Measurements from ENCODE around the gene ZNF213.

Gene ZNF213

GRCh38 chr16:3143598-3144320 lies 8.9 kb downstream of the ZNF213 start:
- H4K8ac ChIP-seq (ENCODE audit: low read depth, low read length), result no peak overlapping the region
- no peak overlapping the region for H3K4me2 ChIP-seq (ENCODE audit: low read length)
- no peaks in the 10 kb centered on the region for H3K4me1 ChIP-seq (ENCODE audit: control insufficient read depth, low read depth, low read length)
- H3K4me3 ChIP-seq (ENCODE audit: low read length), result no peak overlapping the region
- no peak overlapping the region for H4K5ac ChIP-seq (ENCODE audit: low read length)
- H2BK5ac ChIP-seq (ENCODE audit: low read length), result no peak overlapping the region
- no peak overlapping the region for H2AK5ac ChIP-seq (ENCODE audit: low read length)
- no CpG with 5 or more reads among the region's 23 CpGs for WGBS (ENCODE audit: extremely low coverage, insufficient coverage, low lambda C conversion rate)
- H3K27ac ChIP-seq (ENCODE audit: low read depth, low read length), result no peak overlapping the region
- H3K79me1 ChIP-seq (ENCODE audit: low read length), result no peaks in the 10 kb centered on the region
- no peak overlapping the region for H3K4ac ChIP-seq (ENCODE audit: low read depth, low read length)
- no peak overlapping the region for H3K23ac ChIP-seq (ENCODE audit: low read length)
- no peak overlapping the region for H3K18ac ChIP-seq (ENCODE audit: low read length)
- no peaks in the 10 kb centered on the region for H3K27me3 ChIP-seq (ENCODE audit: insufficient read depth, low read length, poor library complexity)
- H3K79me2 ChIP-seq (ENCODE audit: control insufficient read depth, insufficient read depth, low read length), result no peaks in the 10 kb centered on the region
- no peak for DNase-seq
- no peak overlapping the region for H3K56ac ChIP-seq (ENCODE audit: low read length)
- H3K36me3 ChIP-seq (ENCODE audit: control insufficient read depth, insufficient read depth, low read length), result no peaks in the 10 kb centered on the region
- H2BK120ac ChIP-seq (ENCODE audit: low read depth, low read length), result no peak overlapping the region
- no peak overlapping the region for H2BK15ac ChIP-seq (replicated peaks; ENCODE audit: low read depth)
- H3K9ac ChIP-seq (ENCODE audit: low read length), result no peak overlapping the region

GRCh38 chr16:3144321-3144983 lies 9.6 kb downstream of the ZNF213 start:
- H2BK15ac ChIP-seq (replicated peaks; ENCODE audit: low read depth), result no peak overlapping the region
- H3K36me3 ChIP-seq (ENCODE audit: control insufficient read depth, insufficient read depth, low read length), result no peaks in the 10 kb centered on the region
- no peak for DNase-seq
- H4K8ac ChIP-seq (ENCODE audit: low read depth, low read length), result no peak overlapping the region
- H3K27me3 ChIP-seq (ENCODE audit: insufficient read depth, low read length, poor library complexity), result no peaks in the 10 kb centered on the region
- H2BK120ac ChIP-seq (ENCODE audit: low read depth, low read length), result no peak overlapping the region
- no peak overlapping the region for H3K4me2 ChIP-seq (ENCODE audit: low read length)
- H3K79me2 ChIP-seq (ENCODE audit: control insufficient read depth, insufficient read depth, low read length), result no peaks in the 10 kb centered on the region
- no peak overlapping the region for H3K56ac ChIP-seq (ENCODE audit: low read length)
- no peak overlapping the region for H3K4ac ChIP-seq (ENCODE audit: low read depth, low read length)
- WGBS (ENCODE audit: extremely low coverage, insufficient coverage, low lambda C conversion rate), result no CpG with 5 or more reads among the region's 18 CpGs
- H2BK5ac ChIP-seq (ENCODE audit: low read length), result no peak overlapping the region
- H3K79me1 ChIP-seq (ENCODE audit: low read length), result no peaks in the 10 kb centered on the region
- H3K4me3 ChIP-seq (ENCODE audit: low read length), result no peak overlapping the region
- no peak overlapping the region for H4K5ac ChIP-seq (ENCODE audit: low read length)
- no peak overlapping the region for H2AK5ac ChIP-seq (ENCODE audit: low read length)
- H3K23ac ChIP-seq (ENCODE audit: low read length), result no peak overlapping the region
- H3K9ac ChIP-seq (ENCODE audit: low read length), result no peak overlapping the region
- H3K18ac ChIP-seq (ENCODE audit: low read length), result no peak overlapping the region
- no peak overlapping the region for H3K27ac ChIP-seq (ENCODE audit: low read depth, low read length)
- H3K4me1 ChIP-seq (ENCODE audit: control insufficient read depth, low read depth, low read length), result no peaks in the 10 kb centered on the region

GRCh38 chr16:3145151-3145550 lies 10.3 kb downstream of the ZNF213 start:
- Histone ChIP-seq H3K79me1 (ENCODE audit: low read length) (no peaks in the 10 kb centered on the region), H4K8ac (ENCODE audit: low read depth, low read length) (no peak overlapping the region), H3K56ac (ENCODE audit: low read length) (no peak overlapping the region), H2BK15ac (replicated peaks; ENCODE audit: low read depth) (no peak overlapping the region), H2AK5ac (ENCODE audit: low read length) (no peak overlapping the region), H3K36me3 (ENCODE audit: control insufficient read depth, insufficient read depth, low read length) (no peaks in the 10 kb centered on the region), H4K5ac (ENCODE audit: low read length) (no peak overlapping the region), H3K23ac (ENCODE audit: low read length) (no peak overlapping the region), H3K4ac (ENCODE audit: low read depth, low read length) (no peak overlapping the region), H3K9ac (ENCODE audit: low read length) (no peak overlapping the region), H3K79me2 (ENCODE audit: control insufficient read depth, insufficient read depth, low read length) (no peaks in the 10 kb centered on the region), H3K27me3 (ENCODE audit: insufficient read depth, low read length, poor library complexity) (no peaks in the 10 kb centered on the region), H3K4me3 (ENCODE audit: low read length) (no peak overlapping the region), H3K18ac (ENCODE audit: low read length) (no peak overlapping the region), H3K27ac (ENCODE audit: low read depth, low read length) (no peak overlapping the region), H2BK5ac (ENCODE audit: low read length) (no peak overlapping the region), H3K4me1 (ENCODE audit: control insufficient read depth, low read depth, low read length) (no peaks in the 10 kb centered on the region), H2BK120ac (ENCODE audit: low read depth, low read length) (no peak overlapping the region), H3K4me2 (ENCODE audit: low read length) (no peak overlapping the region)
- WGBS (ENCODE audit: extremely low coverage, insufficient coverage, low lambda C conversion rate), result no CpG with 5 or more reads among the region's 10 CpGs
- DNase-seq, result no peak

GRCh38 chr16:3145660-3146059 lies 10.8 kb downstream of the ZNF213 start:
- Histone ChIP-seq H3K4me2 (ENCODE audit: low read length) (no peak overlapping the region), H3K4me3 (ENCODE audit: low read length) (no peak overlapping the region), H2BK120ac (ENCODE audit: low read depth, low read length) (no peak overlapping the region), H4K8ac (ENCODE audit: low read depth, low read length) (no peak overlapping the region), H3K23ac (ENCODE audit: low read length) (no peak overlapping the region), H3K27ac (ENCODE audit: low read depth, low read length) (no peak overlapping the region), H3K79me1 (ENCODE audit: low read length) (no peaks in the 10 kb centered on the region), H3K18ac (ENCODE audit: low read length) (no peak overlapping the region), H2AK5ac (ENCODE audit: low read length) (no peak overlapping the region), H3K36me3 (ENCODE audit: control insufficient read depth, insufficient read depth, low read length) (no peaks in the 10 kb centered on the region), H3K79me2 (ENCODE audit: control insufficient read depth, insufficient read depth, low read length) (no peaks in the 10 kb centered on the region), H3K4ac (ENCODE audit: low read depth, low read length) (no peak overlapping the region), H3K4me1 (ENCODE audit: control insufficient read depth, low read depth, low read length) (no peaks in the 10 kb centered on the region), H3K9ac (ENCODE audit: low read length) (no peak overlapping the region), H4K5ac (ENCODE audit: low read length) (no peak overlapping the region), H3K27me3 (ENCODE audit: insufficient read depth, low read length, poor library complexity) (no peaks in the 10 kb centered on the region), H2BK5ac (ENCODE audit: low read length) (no peak overlapping the region), H3K56ac (ENCODE audit: low read length) (no peak overlapping the region), H2BK15ac (replicated peaks; ENCODE audit: low read depth) (no peak overlapping the region)
- no peak for DNase-seq
- no CpG with 5 or more reads among the region's 12 CpGs for WGBS (ENCODE audit: extremely low coverage, insufficient coverage, low lambda C conversion rate)

GRCh38 chr16:3147046-3147756 lies 12.4 kb downstream of the ZNF213 start:
- no peak overlapping the region for H3K27ac ChIP-seq (ENCODE audit: low read depth, low read length)
- no peak overlapping the region for H2AK5ac ChIP-seq (ENCODE audit: low read length)
- H3K9ac ChIP-seq (ENCODE audit: low read length), result no peak overlapping the region
- H3K27me3 ChIP-seq (ENCODE audit: insufficient read depth, low read length, poor library complexity), result no peaks in the 10 kb centered on the region
- H3K23ac ChIP-seq (ENCODE audit: low read length), result no peak overlapping the region
- no peak overlapping the region for H3K4me3 ChIP-seq (ENCODE audit: low read length)
- no peak overlapping the region for H3K56ac ChIP-seq (ENCODE audit: low read length)
- H3K79me2 ChIP-seq (ENCODE audit: control insufficient read depth, insufficient read depth, low read length), result no peaks in the 10 kb centered on the region
- H3K79me1 ChIP-seq (ENCODE audit: low read length), result no peaks in the 10 kb centered on the region
- WGBS (ENCODE audit: extremely low coverage, insufficient coverage, low lambda C conversion rate), result no CpG with 5 or more reads among the region's 16 CpGs
- no peak overlapping the region for H2BK5ac ChIP-seq (ENCODE audit: low read length)
- H3K4me1 ChIP-seq (ENCODE audit: control insufficient read depth, low read depth, low read length), result no peaks in the 10 kb centered on the region
- no peak overlapping the region for H2BK120ac ChIP-seq (ENCODE audit: low read depth, low read length)
- H3K18ac ChIP-seq (ENCODE audit: low read length), result no peak overlapping the region
- H3K4ac ChIP-seq (ENCODE audit: low read depth, low read length), result no peak overlapping the region
- no peak overlapping the region for H3K4me2 ChIP-seq (ENCODE audit: low read length)
- H3K36me3 ChIP-seq (ENCODE audit: control insufficient read depth, insufficient read depth, low read length), result no peaks in the 10 kb centered on the region
- no peak overlapping the region for H4K5ac ChIP-seq (ENCODE audit: low read length)
- H2BK15ac ChIP-seq (replicated peaks; ENCODE audit: low read depth), result no peak overlapping the region
- DNase-seq, result no peak
- H4K8ac ChIP-seq (ENCODE audit: low read depth, low read length), result no peak overlapping the region
